Measurements from ENCODE around the gene KIF20B. TPM values are rescaled to one million over a fixed set of nuclear protein-coding genes. Genes with fewer than 3 reads are reported as not detected.

Gene KIF20B
- total and polyA plus RNA-seq, 2 donors from 2014 or later, result 0.67 to 7.3 TPM

DNA sequence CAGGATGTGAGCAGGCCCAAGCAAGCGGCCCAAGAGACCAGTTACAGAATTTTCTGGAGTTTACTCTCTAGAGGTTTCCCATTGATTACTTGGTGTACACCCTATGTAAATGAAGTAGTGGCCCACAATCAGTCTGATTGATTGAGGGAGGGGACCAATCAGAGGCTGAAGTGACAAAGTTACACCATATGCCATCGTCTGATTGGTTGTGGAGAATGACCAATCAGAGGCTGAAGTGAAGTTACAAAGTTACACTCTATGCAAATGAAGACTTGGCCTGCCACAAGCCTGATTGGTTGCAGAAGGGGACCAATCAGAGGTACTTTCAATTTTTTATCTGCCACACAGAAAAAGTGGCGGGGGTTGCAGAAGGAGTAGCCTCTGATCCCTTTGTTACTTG lies 83.7 kb downstream of the KIF20B start:
- Histone ChIP-seq H3K9ac (ENCODE audit: low read length in 3 of 3) (no peak overlapping the region), H3K27me3 (ENCODE audit: control insufficient read depth, insufficient read depth, low read length) (no peaks in the 10 kb centered on the region), H3K4me1 (ENCODE audit: control insufficient read depth in 2 of 3, insufficient read depth in 2 of 3, low read depth in 1 of 3, low read length in 3 of 3) (no peaks in the 10 kb centered on the region), H3K27ac (ENCODE audit: low read depth in 2 of 2, low read length in 2 of 2) (no peak overlapping the region), H3K4me3 (ENCODE audit: low read length in 3 of 3) (no peak overlapping the region), H3K9me3 (ENCODE audit: control insufficient read depth in 2 of 3, insufficient read depth in 1 of 3, low read length in 3 of 3) (no peaks in the 10 kb centered on the region), H3K36me3 (ENCODE audit: control insufficient read depth in 2 of 3, insufficient read depth in 3 of 3, low read length in 3 of 3) (no peaks in the 10 kb centered on the region)
- DNase-seq (no peak), FAIRE-seq (no peak)
- intact Hi-C loops (cut with DNase I), result no loop called here
- TF ChIP-seq, protein P1, sequence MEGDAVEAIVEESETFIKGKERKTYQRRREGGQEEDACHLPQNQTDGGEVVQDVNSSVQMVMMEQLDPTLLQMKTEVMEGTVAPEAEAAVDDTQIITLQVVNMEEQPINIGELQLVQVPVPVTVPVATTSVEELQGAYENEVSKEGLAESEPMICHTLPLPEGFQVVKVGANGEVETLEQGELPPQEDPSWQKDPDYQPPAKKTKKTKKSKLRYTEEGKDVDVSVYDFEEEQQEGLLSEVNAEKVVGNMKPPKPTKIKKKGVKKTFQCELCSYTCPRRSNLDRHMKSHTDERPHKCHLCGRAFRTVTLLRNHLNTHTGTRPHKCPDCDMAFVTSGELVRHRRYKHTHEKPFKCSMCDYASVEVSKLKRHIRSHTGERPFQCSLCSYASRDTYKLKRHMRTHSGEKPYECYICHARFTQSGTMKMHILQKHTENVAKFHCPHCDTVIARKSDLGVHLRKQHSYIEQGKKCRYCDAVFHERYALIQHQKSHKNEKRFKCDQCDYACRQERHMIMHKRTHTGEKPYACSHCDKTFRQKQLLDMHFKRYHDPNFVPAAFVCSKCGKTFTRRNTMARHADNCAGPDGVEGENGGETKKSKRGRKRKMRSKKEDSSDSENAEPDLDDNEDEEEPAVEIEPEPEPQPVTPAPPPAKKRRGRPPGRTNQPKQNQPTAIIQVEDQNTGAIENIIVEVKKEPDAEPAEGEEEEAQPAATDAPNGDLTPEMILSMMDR (IDR thresholded peaks at IDR 0.05; ENCODE audit: borderline replicate concordance, extremely low read depth, insufficient read depth), result no peak

DNA sequence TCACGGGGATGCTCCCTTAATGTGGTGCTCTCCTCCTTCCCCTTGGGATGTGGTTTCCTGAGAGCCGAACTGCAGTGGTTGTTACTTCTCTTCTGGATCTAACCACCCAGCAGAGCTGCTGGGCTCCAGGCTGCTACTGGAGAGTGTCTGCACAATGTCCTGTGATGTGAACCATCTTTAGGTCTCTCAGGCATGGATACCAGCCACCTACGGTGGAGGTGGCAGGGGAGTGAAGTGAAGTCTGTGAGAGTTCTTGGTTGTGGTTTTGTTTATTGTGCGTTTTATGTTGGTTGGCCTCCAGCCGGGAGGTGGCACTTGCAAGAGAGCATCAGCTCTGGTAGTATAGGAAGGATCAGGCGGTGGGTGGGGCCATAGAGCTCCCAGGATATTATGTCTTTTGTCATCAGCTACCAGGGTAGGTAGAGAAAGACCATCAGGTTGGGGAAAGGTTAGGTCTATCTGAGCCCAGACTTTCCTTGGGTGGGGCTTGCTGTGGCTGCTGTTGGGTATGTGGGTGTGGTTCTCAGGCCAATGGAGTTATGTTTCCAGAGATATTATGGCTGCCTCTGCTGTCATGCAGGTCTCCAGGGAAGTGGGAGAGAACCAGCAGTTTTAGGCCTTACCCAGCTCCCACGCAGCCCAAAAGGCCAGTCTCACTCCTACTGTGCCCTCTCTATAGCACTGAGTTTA lies 87.9 kb downstream of the KIF20B start:
- FAIRE-seq (no peak), DNase-seq (peak in 1 of 5 donors; percentile 29)
- H3K4me3 ChIP-seq (ENCODE audit: low read length in 3 of 3), result no peak overlapping the region
- no peak overlapping the region for H3K9ac ChIP-seq (ENCODE audit: low read length in 3 of 3)
- TF ChIP-seq, protein P1 (IDR thresholded peaks at IDR 0.05; ENCODE audit: borderline replicate concordance, extremely low read depth, insufficient read depth), result no peak
- no peak overlapping the region for H3K27ac ChIP-seq (ENCODE audit: low read depth in 2 of 2, low read length in 2 of 2)
- no peaks in the 10 kb centered on the region for H3K4me1 ChIP-seq (ENCODE audit: control insufficient read depth in 2 of 3, insufficient read depth in 2 of 3, low read depth in 1 of 3, low read length in 3 of 3)
- H3K36me3 ChIP-seq (ENCODE audit: control insufficient read depth in 2 of 3, insufficient read depth in 3 of 3, low read length in 3 of 3), result no peaks in the 10 kb centered on the region
- no peaks in the 10 kb centered on the region for H3K27me3 ChIP-seq (ENCODE audit: control insufficient read depth, insufficient read depth, low read length)
- intact Hi-C loops (cut with DNase I), result no loop called here
- H3K9me3 ChIP-seq (ENCODE audit: control insufficient read depth in 2 of 3, insufficient read depth in 1 of 3, low read length in 3 of 3), result no peaks in the 10 kb centered on the region

DNA sequence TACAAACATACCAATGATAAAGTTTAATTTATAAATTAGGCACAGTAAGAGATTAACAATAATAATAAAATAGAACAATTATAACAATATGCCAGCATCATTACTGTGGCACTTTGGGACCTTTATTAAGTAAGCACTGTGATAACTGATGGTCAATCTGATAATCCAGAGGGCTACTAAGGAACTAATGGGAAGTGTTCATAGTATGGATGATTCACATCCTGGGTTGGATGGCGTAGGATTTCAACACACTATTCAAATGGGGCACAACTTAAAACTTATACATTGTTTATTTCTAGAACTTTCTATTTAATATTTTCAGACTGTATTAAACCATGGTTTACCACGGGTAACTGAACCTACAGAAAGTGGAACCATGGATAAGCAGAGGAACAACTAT lies 90.8 kb downstream of the KIF20B start:
- Histone ChIP-seq H3K4me1 (ENCODE audit: control insufficient read depth in 2 of 3, insufficient read depth in 2 of 3, low read depth in 1 of 3, low read length in 3 of 3) (no peaks in the 10 kb centered on the region), H3K27me3 (ENCODE audit: control insufficient read depth, insufficient read depth, low read length) (no peaks in the 10 kb centered on the region), H3K36me3 (ENCODE audit: control insufficient read depth in 2 of 3, insufficient read depth in 3 of 3, low read length in 3 of 3) (no peaks in the 10 kb centered on the region), H3K9ac (ENCODE audit: low read length in 3 of 3) (no peak overlapping the region), H3K9me3 (ENCODE audit: control insufficient read depth in 2 of 3, insufficient read depth in 1 of 3, low read length in 3 of 3) (no peaks in the 10 kb centered on the region), H3K4me3 (ENCODE audit: low read length in 3 of 3) (no peak overlapping the region), H3K27ac (ENCODE audit: low read depth in 2 of 2, low read length in 2 of 2) (no peak overlapping the region)
- TF ChIP-seq, protein P1 (IDR thresholded peaks at IDR 0.05; ENCODE audit: borderline replicate concordance, extremely low read depth, insufficient read depth), result no peak
- FAIRE-seq, result no peak
- DNase-seq, result no peak
- intact Hi-C loops (cut with DNase I), result loop anchor here (10.0 kb wide), 1 partner anchor 1073 kb away; no protein-coding TSS in a partner anchor
